Ovary (tissue), 9 donors: ENCODE measurements around the gene ZNF532. TPM values are rescaled to one million over a fixed set of nuclear protein-coding genes. Genes with fewer than 3 reads are reported as not detected.

Experiments
- DNase-seq, 5 donors: peaks; one replicate each; pipeline ENCODE4 v3.0.0-alpha.2; 2019 to 2020
- H3K27ac ChIP-seq, 2 donors: fragments of 200-600 bp; one replicate each; pipeline versions ENCODE4 v1.5.1 to v1.8.0; 2019 to 2022
- H3K27me3 ChIP-seq: fragments of 200-600 bp; one replicate; pipeline ENCODE4 v1.8.0; 2022
- H3K36me3 ChIP-seq: fragments of 200-600 bp; sonication (generic); one replicate; pipeline ENCODE4 v1.5.1; 2019
- H3K4me1 ChIP-seq: one replicate; pipeline ENCODE4 v1.8.1; 2013; ENCODE audit warnings: mild to moderate bottlenecking, moderate library complexity; ENCODE audit not compliant: insufficient read depth
- H3K4me3 ChIP-seq: fragments of 200-600 bp; sonication (generic); one replicate; pipeline ENCODE4 v1.5.1; 2017
- H3K9me3 ChIP-seq, 2 donors: fragments of 200-600 bp in 1 of 2; sonication (generic) in 1 of 2; one replicate each; pipeline versions ENCODE4 v1.5.1 to v1.8.1; 2013 to 2019; ENCODE audit warnings: mild to moderate bottlenecking in 1 of 2, moderate library complexity in 1 of 2
- CTCF ChIP-seq, 3 donors: fragments of 450-650 bp in 2 of 3; fragments of 200-600 bp in 1 of 3; IDR thresholded peaks; one replicate each; pipeline versions ENCODE4 v1.5.1 to v1.8.0; 2016 to 2022; ENCODE audit warnings: antibody characterized with exemption in 3 of 3, mild to moderate bottlenecking in 1 of 3
- EP300 ChIP-seq: sonication (generic); formaldehyde crosslinking; IDR thresholded peaks from one replicate; pipeline ENCODE4 v1.6.1; 2017; ENCODE audit warnings: antibody characterized with exemption
- POLR2A ChIP-seq: fragments of 450-650 bp; IDR thresholded peaks from one replicate; pipeline ENCODE4 v1.6.1; 2017; ENCODE audit warnings: antibody characterized with exemption, mild to moderate bottlenecking, moderate library complexity
- WGBS, 3 donors: extraction: QIAGEN DNeasy Blood & Tissue Kit in 1 of 3; methylation state at CpG; one replicate each; pipeline versions ENCODE4 v1.1.5 to v1.1.7; 2013 to 2017; 5-methylcytosine and 5-hydroxymethylcytosine counted together
- intact Hi-C, 4 donors: fragments of 100-400 bp; cut with DNase I; formaldehyde crosslinking; loops; one replicate each; pipeline versions ENCODE4 v1.11.0 to v1.15.1; 2022 to 2023
- polyA plus RNA-seq, 2 donors: library from polyadenylated mRNA; stranded (reverse); fragments of 200-250 nt in 1 of 2; fragments of 350-450 nt in 1 of 2; fragmentation: Illumina TruSeq in 1 of 2; extraction: RNeasy Lipid Tissue Mini Kit (QIAGEN cat#74804) in 1 of 2; gene quantifications; one replicate each; pipeline ENCODE4 v1.2.3, GENCODE V29; 2013 to 2014
- total RNA-seq, 7 donors: library from RNA; depleted of rRNA in 2 of 7; stranded (reverse); fragments of >200 nt in 2 of 7; fragmentation: NEBNext Ultra II Directional in 3 of 7; extraction: Animal tissue kit (Norgen Biotek cat#: 25700) in 3 of 7; gene quantifications; one replicate each; pipeline versions ENCODE4 v1.1.0 to v1.2.4, GENCODE V29; 2016 to 2023
- donor health status: DM: no; HTN: no; CAD: no; lungs with moderate emphysema.
- donor health status: DM: no; HTN: no; CAD: no.
- donor health status: Bipolar disorder and iron deficiency.
- donor health status: DM: yes; HTN: yes; CAD: no.
- donor health status: DM: no; HTN: no; CAD: no.
- donor health status: DM: yes; HTN: yes; CAD: no.

ZNF532 gene
- total and polyA plus RNA-seq, 9 donors = 40.5 to 162 (median 101) TPM

- DNase-seq = no peak
- intact Hi-C loops = no loop called here
- WGBS, 3 donors = 83 to 96% (median 92%) methylated on average over 6 of the region's 6 CpGs
- TF ChIP-seq EP300 = no peak
- no peak for TF ChIP-seq POLR2A
- TF ChIP-seq CTCF (IDR thresholded peaks at IDR 0.05) = no peak
- no peaks in the 10 kb centered on the region for H3K9me3 ChIP-seq
- H3K36me3 ChIP-seq = no peaks in the 10 kb centered on the region
- peaks cover 20% of the 10 kb centered on the region for H3K4me1 ChIP-seq
- H3K27ac ChIP-seq = no peak overlapping the region
- H3K4me3 ChIP-seq = no peak overlapping the region
- no peaks in the 10 kb centered on the region for H3K27me3 ChIP-seq
These were observed 3.8 kb downstream of the ZNF532 start for GRCh38 chr18:58868440-58868839.

GRCh38 chr18:58870130-58870529, 5.5 kb downstream of the ZNF532 start:
- no peaks in the 10 kb centered on the region for H3K36me3 ChIP-seq
- DNase-seq = no peak
- WGBS, 3 donors = 65 to 79% (median 73%) methylated on average over 5 of the region's 5 CpGs
- H3K27me3 ChIP-seq = no peaks in the 10 kb centered on the region
- no peak overlapping the region for H3K4me3 ChIP-seq
- H3K4me1 ChIP-seq = peaks cover 20% of the 10 kb centered on the region
- intact Hi-C loops = no loop called here
- H3K27ac ChIP-seq = no peak overlapping the region
- TF ChIP-seq CTCF (IDR thresholded peaks at IDR 0.05) (no peak), EP300 (no peak), POLR2A (no peak)
- no peaks in the 10 kb centered on the region for H3K9me3 ChIP-seq

GRCh38 chr18:58870621-58871020, 5.9 kb downstream of the ZNF532 start:
- intact Hi-C loops = no loop called here
- no peak overlapping the region for H3K4me3 ChIP-seq
- no peaks in the 10 kb centered on the region for H3K36me3 ChIP-seq

GRCh38 chr18:58871514-58872420, 7.1 kb downstream of the ZNF532 start:
- Histone ChIP-seq H3K4me1 (peaks cover 12% of the 10 kb centered on the region), H3K27ac (peak overlapping the region in 1 of 2 donors; percentile 3), H3K9me3 (no peaks in the 10 kb centered on the region), H3K4me3 (no peak overlapping the region), H3K27me3 (no peaks in the 10 kb centered on the region), H3K36me3 (no peaks in the 10 kb centered on the region)
- TF ChIP-seq CTCF (IDR thresholded peaks at IDR 0.05) = no peak
- DNase-seq = no peak
- intact Hi-C loops = no loop called here
- 46 to 50% (median 46%) methylated on average over 10 of the region's 10 CpGs for whole genome bisulfite sequencing, 3 donors

More at GRCh38 chr18:58870621-58871020, 5.9 kb downstream of the ZNF532 start:
- peaks cover 17% of the 10 kb centered on the region for H3K4me1 ChIP-seq
- no peaks in the 10 kb centered on the region for H3K9me3 ChIP-seq
- WGBS, 3 donors = 64 to 77% (median 66%) methylated on average over 2 of the region's 2 CpGs
- DNase-seq = no peak
- no peaks in the 10 kb centered on the region for H3K27me3 ChIP-seq
- TF ChIP-seq CTCF (IDR thresholded peaks at IDR 0.05) (no peak), EP300 (no peak), POLR2A (no peak)
- H3K27ac ChIP-seq = no peak overlapping the region
